HUES6 (cell line): ENCODE data around the gene EBNA1BP2.

Experiments
- H3K27ac ChIP-seq: 2 replicates; pipeline ENCODE4 v1.7.0; 2013; ENCODE audit warnings: low read depth, mild to moderate bottlenecking, low read length, inconsistent platforms
- H3K27me3 ChIP-seq: 2 replicates; pipeline ENCODE4 v1.6.1; 2013; ENCODE audit warnings: low read length; ENCODE audit not compliant: control insufficient read depth, insufficient read depth
- H3K36me3 ChIP-seq: 2 replicates; pipeline ENCODE4 v1.6.1; 2013; ENCODE audit warnings: low read length; ENCODE audit not compliant: control insufficient read depth, insufficient read depth
- H3K4me1 ChIP-seq: 2 replicates; pipeline ENCODE4 v1.6.1; 2013; ENCODE audit warnings: low read length; ENCODE audit not compliant: control insufficient read depth, insufficient read depth
- H3K4me3 ChIP-seq: 2 replicates; pipeline ENCODE4 v1.5.1; 2013; ENCODE audit warnings: low read depth, low read length
- H3K9ac ChIP-seq: one replicate; pipeline ENCODE4 v1.6.1; 2013; ENCODE audit warnings: mild to moderate bottlenecking, low read length
- H3K9me3 ChIP-seq: 2 replicates; pipeline ENCODE4 v1.6.1; 2013; ENCODE audit warnings: low read depth, low read length; ENCODE audit not compliant: control insufficient read depth, insufficient read depth

Gene EBNA1BP2

DNA sequence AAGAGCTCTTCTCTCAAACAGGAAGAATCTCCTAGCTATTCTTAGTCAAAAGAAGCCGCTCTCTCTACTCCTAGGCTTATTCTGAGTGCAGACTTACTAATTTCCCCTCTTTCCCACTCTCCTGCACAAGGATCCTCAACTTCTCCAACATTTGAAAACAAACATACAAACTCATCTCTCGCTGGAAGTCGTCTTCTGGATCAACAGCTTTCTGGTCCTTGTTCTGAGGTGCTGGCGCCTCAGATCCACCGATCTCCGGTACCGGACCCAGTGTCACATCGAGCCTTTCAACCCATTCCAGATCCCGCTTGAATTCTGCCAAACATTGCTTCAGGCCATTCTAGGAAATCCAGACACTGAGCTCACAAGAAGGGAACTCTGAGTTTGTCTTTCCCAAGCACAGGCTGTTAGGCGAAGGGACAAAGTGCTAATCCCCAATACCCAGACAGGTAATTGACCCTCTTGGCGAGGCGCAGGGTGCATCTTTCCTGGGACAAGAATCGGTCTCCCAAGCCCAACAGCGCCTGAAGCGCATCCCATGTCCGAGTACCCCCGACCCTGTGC lies 696 bp downstream of the EBNA1BP2 start:
- Histone ChIP-seq H3K4me1 (peaks cover 4% of the 10 kb centered on the region; the same call in 1 of the 2 replicates), H3K27me3 (peaks cover 10% of the 10 kb centered on the region), H3K9me3 (no peaks in the 10 kb centered on the region), H3K4me3 (peak overlapping the region; percentile 94), H3K36me3 (peaks cover 44% of the 10 kb centered on the region), H3K9ac (peak overlapping the region; percentile 84), H3K27ac (no peak overlapping the region)

DNA sequence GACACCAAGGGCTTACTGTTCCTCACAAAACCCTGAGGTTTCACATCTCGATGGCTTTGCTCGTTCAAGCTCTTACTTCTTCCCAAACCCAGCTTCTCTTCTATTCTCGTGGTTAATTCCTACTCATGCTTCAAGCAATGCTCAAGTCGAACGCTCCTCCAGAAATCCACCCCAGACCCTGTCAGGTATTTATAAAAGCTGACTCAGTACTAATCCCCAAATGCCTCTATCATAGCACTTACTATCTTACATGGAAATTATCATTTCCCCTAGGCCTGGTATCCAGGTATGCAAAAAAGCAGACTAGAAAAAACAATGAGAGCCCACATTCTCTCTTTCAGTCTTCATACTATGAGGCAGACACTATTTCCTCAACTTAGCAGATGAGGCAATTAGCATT lies 6.3 kb downstream of the EBNA1BP2 start:
- H3K27ac ChIP-seq, result no peak overlapping the region
- H3K36me3 ChIP-seq, result peaks cover 73% of the 10 kb centered on the region
- H3K9me3 ChIP-seq, result no peaks in the 10 kb centered on the region
- H3K4me1 ChIP-seq, result no peaks in the 10 kb centered on the region
- H3K9ac ChIP-seq, result no peak overlapping the region
- no peak overlapping the region for H3K4me3 ChIP-seq
- H3K27me3 ChIP-seq, result no peaks in the 10 kb centered on the region

DNA sequence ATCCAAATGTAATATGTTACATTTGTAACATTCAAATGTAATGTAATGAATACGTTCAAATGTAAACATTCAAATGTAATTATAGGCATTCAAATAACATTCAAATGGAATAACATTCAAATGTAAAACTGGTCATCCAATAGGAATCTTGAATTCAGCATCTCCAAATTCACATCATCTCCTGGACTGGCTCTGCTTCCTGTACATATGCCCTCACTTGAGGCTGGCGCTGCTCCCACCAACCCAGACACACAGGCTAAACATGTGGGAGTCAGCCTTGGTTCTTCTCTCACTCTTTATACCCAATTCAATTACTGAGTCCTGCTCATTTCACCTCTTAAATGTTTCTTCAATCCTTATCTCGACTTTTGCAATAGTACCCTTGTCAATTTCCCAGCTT lies 6.9 kb downstream of the EBNA1BP2 start:
- no peak overlapping the region for H3K9ac ChIP-seq
- H3K36me3 ChIP-seq, result peaks cover 67% of the 10 kb centered on the region
- no peaks in the 10 kb centered on the region for H3K4me1 ChIP-seq
- no peaks in the 10 kb centered on the region for H3K9me3 ChIP-seq
- no peaks in the 10 kb centered on the region for H3K27me3 ChIP-seq
- no peak overlapping the region for H3K27ac ChIP-seq
- no peak overlapping the region for H3K4me3 ChIP-seq

DNA sequence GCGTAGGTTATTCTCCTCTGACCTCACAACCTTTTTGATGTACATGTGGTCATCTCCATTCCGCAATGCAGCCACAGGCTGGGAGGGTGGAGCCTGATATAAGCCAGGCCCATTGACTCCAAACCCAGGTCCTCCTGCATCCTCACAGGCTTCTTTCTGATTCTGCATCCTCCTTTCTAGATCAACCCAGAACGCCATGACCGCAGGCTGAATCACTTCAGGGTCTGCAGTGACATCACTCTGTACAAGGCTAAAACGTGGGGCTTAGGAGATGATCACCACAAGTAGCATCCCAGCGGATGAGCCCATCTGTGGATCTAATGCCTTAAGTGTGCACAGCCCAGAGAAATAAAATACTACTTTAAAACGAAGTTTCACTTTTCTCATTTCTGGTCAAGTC lies 16.1 kb downstream of the EBNA1BP2 start:
- H3K27ac ChIP-seq, result no peak overlapping the region
- H3K36me3 ChIP-seq, result no peaks in the 10 kb centered on the region
- H3K27me3 ChIP-seq, result no peaks in the 10 kb centered on the region
- H3K4me1 ChIP-seq, result peaks cover 10% of the 10 kb centered on the region
- no peaks in the 10 kb centered on the region for H3K9me3 ChIP-seq
- H3K9ac ChIP-seq, result no peak overlapping the region
- H3K4me3 ChIP-seq, result no peak overlapping the region

DNA sequence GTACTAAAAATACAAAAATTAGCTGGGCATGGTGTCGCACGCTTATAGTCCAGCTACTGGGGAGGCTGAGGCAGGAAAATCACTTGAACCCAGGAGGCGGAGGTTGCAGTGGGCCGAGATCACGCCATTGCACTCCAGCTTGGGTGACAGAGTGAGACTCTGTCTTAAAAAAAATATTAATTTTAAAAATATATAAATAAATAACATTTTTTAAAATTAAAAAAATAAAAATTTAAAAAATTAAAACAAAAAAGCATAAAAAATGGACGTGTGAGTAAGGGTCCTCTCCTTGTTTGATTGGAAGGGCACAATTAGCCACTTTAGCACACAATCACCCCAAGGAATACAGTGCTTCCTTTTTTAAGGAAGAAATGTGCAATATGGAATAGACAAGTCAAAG lies 18.6 kb downstream of the EBNA1BP2 start:
- peak overlapping the region; percentile 10; the same call in 1 of the 2 replicates for H3K27ac ChIP-seq
- no peak overlapping the region for H3K4me3 ChIP-seq
- no peaks in the 10 kb centered on the region for H3K9me3 ChIP-seq
- no peaks in the 10 kb centered on the region for H3K27me3 ChIP-seq
- H3K36me3 ChIP-seq, result no peaks in the 10 kb centered on the region
- no peak overlapping the region for H3K9ac ChIP-seq
- peaks cover 17% of the 10 kb centered on the region for H3K4me1 ChIP-seq

DNA sequence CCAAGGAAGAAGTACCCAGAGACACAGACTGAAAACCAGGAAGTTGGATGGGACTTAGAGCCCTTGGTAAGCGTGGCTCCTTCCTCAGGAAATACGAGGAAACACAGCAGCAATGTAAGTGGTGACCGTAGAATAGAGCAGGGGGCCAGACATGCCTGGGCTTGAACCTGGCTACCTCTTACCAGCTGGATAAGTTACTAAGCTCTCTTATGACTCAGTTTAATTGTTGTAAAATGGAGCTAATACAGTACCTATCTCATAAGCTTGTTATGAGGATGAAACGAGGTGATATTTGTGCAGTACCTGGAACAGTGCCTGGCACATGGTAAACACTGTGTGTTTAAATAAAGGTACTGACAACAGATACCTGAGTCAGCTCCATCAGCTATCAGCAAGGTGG lies 19.2 kb downstream of the EBNA1BP2 start:
- Histone ChIP-seq H3K27me3 (no peaks in the 10 kb centered on the region), H3K9me3 (no peaks in the 10 kb centered on the region), H3K4me3 (no peak overlapping the region), H3K4me1 (peaks cover 19% of the 10 kb centered on the region), H3K9ac (no peak overlapping the region), H3K36me3 (no peaks in the 10 kb centered on the region), H3K27ac (peak overlapping the region; percentile 10; the same call in 1 of the 2 replicates)

DNA sequence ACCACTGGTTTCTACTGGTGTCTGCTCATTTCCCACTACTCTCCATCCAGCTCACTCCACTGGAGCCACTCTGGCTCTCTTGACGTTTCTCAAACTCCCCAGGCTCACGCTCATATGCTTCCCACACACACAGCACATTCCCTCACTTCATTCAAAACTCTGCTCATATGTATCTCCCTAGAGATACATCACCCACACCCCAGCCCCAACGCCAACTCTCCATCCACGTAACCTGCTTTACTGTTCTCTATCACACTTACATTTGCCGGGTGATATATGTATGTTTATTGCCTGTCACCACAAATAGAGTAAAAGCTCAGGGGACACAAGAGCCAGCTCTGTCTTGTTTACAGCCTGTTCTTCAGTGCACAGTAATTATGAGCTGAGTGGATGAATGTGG lies 22.2 kb downstream of the EBNA1BP2 start:
- peaks cover 19% of the 10 kb centered on the region for H3K4me1 ChIP-seq
- 0 out of 2 replicates have a peak, but pooled peaks cover 4% of the 10 kb centered on the region for H3K36me3 ChIP-seq
- H3K27ac ChIP-seq, result no peak overlapping the region
- H3K27me3 ChIP-seq, result no peaks in the 10 kb centered on the region
- H3K9me3 ChIP-seq, result no peaks in the 10 kb centered on the region
- no peak overlapping the region for H3K4me3 ChIP-seq
- H3K9ac ChIP-seq, result no peak overlapping the region

DNA sequence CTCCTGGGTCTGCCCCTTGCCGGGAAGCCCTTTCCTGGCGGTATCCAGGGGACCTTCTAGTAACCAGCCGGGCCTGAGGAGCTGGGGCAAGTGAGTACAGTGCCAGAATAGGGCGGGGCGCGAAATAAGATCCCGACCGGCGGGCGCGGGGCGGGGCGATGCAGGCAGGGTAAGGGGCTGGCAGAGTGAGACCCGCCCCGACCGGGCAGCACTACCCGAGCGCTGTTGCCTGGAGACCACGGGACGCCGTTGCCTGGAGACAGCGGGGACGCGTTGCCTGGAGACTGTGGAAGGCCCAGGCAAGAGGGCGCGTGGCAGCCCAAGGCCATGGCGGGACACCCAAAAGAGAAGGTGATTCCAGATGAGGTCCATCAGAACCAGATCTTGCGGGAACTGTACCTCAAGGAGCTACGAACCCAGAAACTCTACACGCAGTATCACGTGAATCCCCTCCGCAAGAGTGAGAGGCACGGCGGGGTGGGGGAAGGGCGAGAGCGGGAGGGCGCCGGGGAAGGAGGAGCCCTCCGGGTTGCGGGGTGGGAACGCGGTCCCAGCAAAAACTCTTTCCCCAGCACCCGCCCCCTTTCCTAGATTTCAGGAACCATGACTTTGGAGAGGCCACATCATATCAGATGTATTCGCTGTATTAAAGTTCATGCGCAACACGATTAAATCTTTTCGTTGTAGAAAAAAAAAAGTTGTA lies 24.3 kb downstream of the EBNA1BP2 start:
- Histone ChIP-seq H3K36me3 (0 out of 2 replicates have a peak, but pooled peaks cover 4% of the 10 kb centered on the region), H3K9ac (no peak overlapping the region), H3K4me3 (peak overlapping the region; percentile 74), H3K9me3 (no peaks in the 10 kb centered on the region), H3K4me1 (peaks cover 23% of the 10 kb centered on the region), H3K27me3 (no peaks in the 10 kb centered on the region), H3K27ac (no peak overlapping the region)

DNA sequence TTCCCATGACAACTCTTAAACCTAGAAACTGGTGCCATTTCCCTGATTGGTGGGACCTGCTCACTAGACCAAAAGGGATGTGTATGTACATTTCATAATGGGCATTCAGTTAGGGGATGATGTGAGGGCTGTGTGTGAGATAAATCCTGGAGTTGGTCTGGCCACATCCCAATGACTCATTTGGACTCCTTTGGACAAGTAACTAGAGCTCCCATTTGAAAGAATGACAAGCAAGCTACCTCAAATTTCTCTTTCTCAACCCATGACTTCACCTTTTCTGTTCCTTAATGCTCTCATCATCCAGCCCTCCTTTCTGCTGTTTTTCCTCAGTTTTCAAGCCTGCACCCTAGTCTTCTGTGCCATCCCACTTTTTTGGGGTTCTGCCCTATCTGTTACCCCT lies 27.9 kb downstream of the EBNA1BP2 start:
- Histone ChIP-seq H3K27ac (no peak overlapping the region), H3K4me1 (peaks cover 17% of the 10 kb centered on the region)

DNA sequence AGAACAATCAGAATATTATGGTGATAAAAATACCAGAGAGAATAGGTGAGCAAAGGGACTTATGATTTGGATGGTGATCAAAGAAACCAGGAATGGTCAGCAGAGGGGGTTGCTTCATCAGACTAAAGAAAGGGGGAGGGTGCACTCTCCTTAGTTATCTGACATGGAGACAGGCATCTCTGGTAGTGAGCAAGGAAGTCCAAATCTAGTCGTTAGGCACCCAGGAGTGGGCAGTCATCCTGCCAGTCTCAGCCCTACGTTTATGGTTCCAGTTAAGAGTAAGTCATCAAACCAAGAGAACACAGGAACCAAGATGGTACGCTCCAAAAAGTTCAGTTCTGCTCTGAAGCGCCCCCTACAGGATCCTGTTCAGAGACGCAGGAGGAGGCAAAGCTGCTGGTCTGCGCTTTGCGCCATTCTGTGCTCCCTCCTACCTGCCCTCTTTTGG lies 28.6 kb downstream of the EBNA1BP2 start:
- H3K27ac ChIP-seq, result no peak overlapping the region
- 0 out of 2 replicates have a peak, but pooled peaks cover 4% of the 10 kb centered on the region for H3K36me3 ChIP-seq
- H3K9ac ChIP-seq, result peak overlapping the region; percentile 59
- H3K4me1 ChIP-seq, result peaks cover 10% of the 10 kb centered on the region
- H3K27me3 ChIP-seq, result no peaks in the 10 kb centered on the region
- no peaks in the 10 kb centered on the region for H3K9me3 ChIP-seq
- H3K4me3 ChIP-seq, result peak overlapping the region; percentile 29; the same call in 1 of the 2 replicates

More for the DNA sequence above, 27.9 kb downstream of the EBNA1BP2 start:
- no peaks in the 10 kb centered on the region for H3K9me3 ChIP-seq
- H3K36me3 ChIP-seq, result 0 out of 2 replicates have a peak, but pooled peaks cover 4% of the 10 kb centered on the region
- no peak overlapping the region for H3K4me3 ChIP-seq
- H3K9ac ChIP-seq, result no peak overlapping the region
- no peaks in the 10 kb centered on the region for H3K27me3 ChIP-seq

DNA sequence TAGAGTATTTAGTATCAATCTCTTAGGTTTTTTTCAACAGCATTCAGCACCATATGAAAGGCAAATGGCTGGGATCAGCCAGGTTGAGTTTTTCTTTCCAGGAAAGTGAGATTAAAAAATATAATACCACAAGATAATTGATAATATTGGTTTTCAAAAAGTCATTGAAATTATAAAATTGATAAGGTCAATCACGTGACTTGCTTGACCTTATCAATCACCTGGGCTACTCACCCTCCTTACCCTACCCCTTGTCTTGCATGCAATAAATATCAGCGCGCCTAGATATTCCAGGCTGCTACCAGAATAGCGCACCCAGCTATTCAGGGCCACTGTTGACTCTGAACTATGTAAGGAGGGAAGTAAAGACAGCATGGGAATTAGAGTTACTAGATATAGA lies 31.5 kb downstream of the EBNA1BP2 start:
- no peak overlapping the region for H3K9ac ChIP-seq

More for the DNA sequence above, 31.5 kb downstream of the EBNA1BP2 start:
- Histone ChIP-seq H3K27ac (no peak overlapping the region), H3K4me1 (peaks cover 7% of the 10 kb centered on the region), H3K36me3 (0 out of 2 replicates have a peak, but pooled peaks cover under 1% of the 10 kb centered on the region), H3K4me3 (no peak overlapping the region), H3K27me3 (no peaks in the 10 kb centered on the region), H3K9me3 (0 out of 2 replicates have a peak, but pooled peaks cover under 1% of the 10 kb centered on the region)
